H9 (cell line): ENCODE measurements around the gene OSTC. TPM values are rescaled to one million over a fixed set of nuclear protein-coding genes. Genes with fewer than 3 reads are reported as not detected.

Source experiments
- DNase-seq: peaks from one replicate; pipeline ENCODE4 v3.0.0-alpha.2; 2017
- H2AFZ ChIP-seq: one replicate; pipeline ENCODE4 v1.6.1; 2013; ENCODE audit warnings: mild to moderate bottlenecking, low read length, control low read depth, moderate library complexity
- H2AK5ac ChIP-seq: 2 replicates; pipeline ENCODE4 v1.6.1; 2013; ENCODE audit warnings: low read length, control low read depth, mixed read lengths; ENCODE audit not compliant: insufficient read length
- H2BK120ac ChIP-seq: one replicate; pipeline ENCODE4 v1.6.1; 2013; ENCODE audit warnings: low read depth, mild to moderate bottlenecking, low read length, control low read depth, inconsistent platforms; ENCODE audit not compliant: poor library complexity, severe bottlenecking
- H2BK12ac ChIP-seq: 2 replicates; pipeline ENCODE4 v1.6.1; 2013; ENCODE audit warnings: low read length, control low read depth, mixed read lengths, low read depth; ENCODE audit not compliant: insufficient read length
- H2BK15ac ChIP-seq: 2 replicates; pipeline ENCODE4 v1.6.1; 2013; ENCODE audit warnings: low read depth, low read length, control low read depth
- H2BK20ac ChIP-seq: one replicate; pipeline ENCODE4 v1.6.1; 2013; ENCODE audit warnings: low read depth, mild to moderate bottlenecking, low read length, control low read depth, inconsistent platforms; ENCODE audit not compliant: poor library complexity, severe bottlenecking
- H2BK5ac ChIP-seq: 2 replicates; pipeline ENCODE4 v1.6.1; 2013; ENCODE audit warnings: low read length, control low read depth, mixed read lengths; ENCODE audit not compliant: insufficient read length
- H3K14ac ChIP-seq: 2 replicates; pipeline ENCODE4 v1.6.1; 2013; ENCODE audit warnings: low read length, control low read depth; ENCODE audit not compliant: insufficient read depth
- H3K18ac ChIP-seq: 2 replicates; pipeline ENCODE4 v1.6.1; 2013; ENCODE audit warnings: low read depth, mild to moderate bottlenecking, mixed read lengths, low read length, control low read depth; ENCODE audit not compliant: insufficient read length
- H3K23ac ChIP-seq: 2 replicates; pipeline ENCODE4 v1.6.1; 2013; ENCODE audit warnings: low read length, control low read depth, mixed read lengths, low read depth; ENCODE audit not compliant: insufficient read length
- H3K23me2 ChIP-seq: 2 replicates; pipeline ENCODE4 v1.6.1; 2013; ENCODE audit warnings: low read depth, mild to moderate bottlenecking, mixed read lengths, low read length, control low read depth; ENCODE audit not compliant: insufficient read length, poor library complexity, severe bottlenecking
- H3K27ac ChIP-seq: 2 replicates; pipeline ENCODE4 v1.5.1; 2013; ENCODE audit warnings: low read length, control low read depth, mixed read lengths, low read depth; ENCODE audit not compliant: insufficient read length
- H3K27me3 ChIP-seq: 2 replicates; pipeline ENCODE4 v1.6.1; 2013; ENCODE audit warnings: low read length, control low read depth, inconsistent platforms; ENCODE audit not compliant: insufficient read depth
- H3K4ac ChIP-seq: 2 replicates; pipeline ENCODE4 v1.6.1; 2013; ENCODE audit warnings: low read depth, mild to moderate bottlenecking, control low read depth, inconsistent platforms, low read length, moderate library complexity
- H3K4me1 ChIP-seq: 2 replicates; pipeline ENCODE4 v1.6.1; 2013; ENCODE audit warnings: low read length, control low read depth, inconsistent platforms; ENCODE audit not compliant: insufficient read depth
- H3K4me2 ChIP-seq: 2 replicates; pipeline ENCODE4 v1.6.1; 2013; ENCODE audit warnings: low read length, control low read depth, mixed read lengths; ENCODE audit not compliant: insufficient read length, insufficient read depth
- H3K56ac ChIP-seq: 2 replicates; pipeline ENCODE4 v1.6.1; 2013; ENCODE audit warnings: low read depth, mild to moderate bottlenecking, mixed read lengths, low read length, control low read depth; ENCODE audit not compliant: insufficient read length
- H3K79me1 ChIP-seq: 2 replicates; pipeline ENCODE4 v1.6.1; 2013; ENCODE audit warnings: low read depth, mild to moderate bottlenecking, moderate library complexity, low read length, control low read depth, inconsistent platforms; ENCODE audit not compliant: insufficient read depth, poor library complexity, severe bottlenecking
- H3K79me2 ChIP-seq: 2 replicates; pipeline ENCODE4 v1.6.1; 2013; ENCODE audit warnings: low read length, control low read depth, inconsistent platforms; ENCODE audit not compliant: insufficient read depth
- H3K9ac ChIP-seq: 2 replicates; pipeline ENCODE4 v1.6.1; 2013; ENCODE audit warnings: low read length, control low read depth, mixed read lengths; ENCODE audit not compliant: insufficient read length; ENCODE audit errors: extremely low read depth
- H3K9me3 ChIP-seq: one replicate; pipeline ENCODE4 v1.6.1; 2013; ENCODE audit warnings: low read depth, low read length, inconsistent platforms; ENCODE audit not compliant: control insufficient read depth
- H3T11ph ChIP-seq: one replicate; pipeline ENCODE4 v1.6.1; 2013; ENCODE audit warnings: mild to moderate bottlenecking, low read length, control low read depth, inconsistent platforms
- H4K20me1 ChIP-seq: one replicate; pipeline ENCODE4 v1.6.1; 2013; ENCODE audit not compliant: control insufficient read depth, insufficient read length, insufficient read depth
- H4K5ac ChIP-seq: 2 replicates; pipeline ENCODE4 v1.6.1; 2013; ENCODE audit warnings: low read depth, mild to moderate bottlenecking, mixed read lengths, low read length, control low read depth; ENCODE audit not compliant: insufficient read length
- H4K8ac ChIP-seq: replicated peaks from 2 replicates; pipeline ENCODE4 v1.6.1; 2013; ENCODE audit warnings: low read length, control low read depth, mixed read lengths, low read depth; ENCODE audit not compliant: insufficient read length
- H4K91ac ChIP-seq: 2 replicates; pipeline ENCODE4 v1.6.1; 2013; ENCODE audit warnings: low read depth, mild to moderate bottlenecking, moderate library complexity, mixed read lengths, low read length, control low read depth; ENCODE audit not compliant: insufficient read length
- H3K27ac Mint-ChIP-seq, 3 experiments: 2 replicates in 2 of 3; 3 replicates in 1 of 3; pipeline ENCODE4 v1.8.0; 2020 to 2021; ENCODE audit warnings: mixed read lengths in 3 of 3, mild to moderate bottlenecking in 1 of 3, moderate library complexity in 1 of 3
- H3K27me3 Mint-ChIP-seq: 2 replicates; pipeline ENCODE4 v1.8.0; 2021; ENCODE audit warnings: low read depth, mild to moderate bottlenecking, moderate library complexity, mixed read lengths
- H3K36me3 Mint-ChIP-seq, 3 experiments: 2 replicates in 2 of 3; 3 replicates in 1 of 3; pipeline ENCODE4 v1.8.0; 2020 to 2021; ENCODE audit warnings: low read depth in 3 of 3, mixed read lengths in 3 of 3; ENCODE audit not compliant: insufficient read depth in 1 of 3
- H3K4me1 Mint-ChIP-seq, 2 experiments: 2 replicates each; pipeline ENCODE4 v1.8.0; 2020; ENCODE audit warnings: mixed read lengths in 2 of 2
- H3K4me3 Mint-ChIP-seq, 2 experiments: 2 replicates in 1 of 2; 3 replicates in 1 of 2; pipeline ENCODE4 v1.8.0; 2020 to 2021; ENCODE audit warnings: mild to moderate bottlenecking in 2 of 2, mixed read lengths in 2 of 2, moderate library complexity in 1 of 2
- H3K9me3 Mint-ChIP-seq, 2 experiments: 2 replicates in 1 of 2; 3 replicates in 1 of 2; pipeline ENCODE4 v1.8.0; 2020; ENCODE audit warnings: mild to moderate bottlenecking in 2 of 2, mixed read lengths in 2 of 2, moderate library complexity in 1 of 2
- CTCF ChIP-seq: fragments of 200-600 bp; sonication (generic); conservative IDR thresholded peaks from 3 replicates; pipeline ENCODE4 v1.8.0; 2021; ENCODE audit warnings: antibody characterized with exemption, mild to moderate bottlenecking
- WGBS: extraction: QIAGEN DNeasy Blood & Tissue Kit; methylation state at CpG from one replicate; pipeline ENCODE4 v1.1.7; 2013; ENCODE audit warnings: missing lambda C conversion rate, low lambda C conversion rate, mixed read lengths; ENCODE audit not compliant: insufficient read length; ENCODE audit errors: extremely low coverage; 5-methylcytosine and 5-hydroxymethylcytosine counted together
- total RNA-seq: library from RNA; stranded (reverse); gene quantifications from 2 replicates; pipeline ENCODE4 v1.2.1, GENCODE V29; 2021

The OSTC gene
- total RNA-seq, 1 experiment from 2014 or later, result 130 TPM

GRCh38 chr4:108690738-108691137 lies 40.3 kb downstream of the OSTC start:
- no peaks in the 10 kb centered on the region for H3K27me3 Mint-ChIP-seq

More at GRCh38 chr4:108690738-108691137, 40.3 kb downstream of the OSTC start:
- Histone ChIP-seq H3K79me2 (no peaks in the 10 kb centered on the region), H3K4me1 (peaks cover under 1% of the 10 kb centered on the region; the same call in 1 of the 2 replicates), H2BK5ac (no peak overlapping the region), H3K23ac (no peak overlapping the region), H4K8ac (no peak overlapping the region), H3K4me2 (no peak overlapping the region), H4K91ac (no peak overlapping the region), H2BK15ac (no peak overlapping the region), H2AFZ (no peak overlapping the region), H3K14ac (no peak overlapping the region), H4K5ac (no peak overlapping the region), H3K27ac (no peak overlapping the region), H4K20me1 (no peaks in the 10 kb centered on the region), H3K4ac (no peak overlapping the region), H3K27me3 (no peaks in the 10 kb centered on the region), H3T11ph (no peak overlapping the region), H3K56ac (no peak overlapping the region), H2BK12ac (no peak overlapping the region), H3K79me1 (no peaks in the 10 kb centered on the region), H3K9me3 (no peaks in the 10 kb centered on the region), H3K9ac (no peak overlapping the region), H2BK120ac (no peak overlapping the region), H2BK20ac (no peak overlapping the region), H3K18ac (no peak overlapping the region), H3K23me2 (no peaks in the 10 kb centered on the region), H2AK5ac (no peak overlapping the region)
- no peak for DNase-seq
- Mint-ChIP-seq H3K9me3 (no peaks in the 10 kb centered on the region), H3K4me3 (no peak overlapping the region), H3K4me1 (no peaks in the 10 kb centered on the region), H3K27ac (no peak overlapping the region), H3K36me3 (no peaks in the 10 kb centered on the region; a peak in 1 of 7 replicates)
- no CpG with 5 or more reads among the region's 1 CpG for WGBS
- TF ChIP-seq CTCF, result no peak
